PC-9 (cell line): ENCODE data around the gene FOXP1. TPM values are rescaled to one million over a fixed set of nuclear protein-coding genes. Genes with fewer than 3 reads are reported as not detected.

Experiments
- BruUV-seq: library from RNA; stranded (reverse); fragments of 400-500 nt; replicated peaks from 2 replicates; lab custom pipeline; 2021; lab: Mats Ljungman, UMichigan
- CTCF ChIA-PET: fragments of 300-600 bp; sonication (Branson Sonifier 250); formaldehyde crosslinking; loops from one replicate; lab custom pipeline; 2022; ENCODE audit warnings: antibody characterized with exemption; lab: Charles Lee
- POLR2A ChIA-PET: fragments of 300-600 bp; sonication (Branson Sonifier 250); formaldehyde crosslinking; loops from one replicate; lab custom pipeline; 2022; ENCODE audit warnings: antibody characterized with exemption; ENCODE audit not compliant: unreplicated experiment; lab: Charles Lee
- DNase-seq, 2 experiments: peaks; one replicate each; pipeline versions ENCODE4 v3.0.0 to v3.0.0-alpha.2; 2015 to 2022; ENCODE audit warnings: mixed read lengths in 1 of 2
- H2AFZ ChIP-seq: fragments of 200-600 bp; sonication (generic); 2 replicates; pipeline ENCODE4 v1.8.1; 2017; ENCODE audit warnings: antibody characterized with exemption
- H3F3A ChIP-seq: fragments of 200-600 bp; sonication (generic); 2 replicates; pipeline ENCODE4 v1.8.1; 2017; ENCODE audit warnings: antibody characterized with exemption, mild to moderate bottlenecking, low read depth; ENCODE audit not compliant: insufficient read depth
- H3K27ac ChIP-seq: fragments of 200-600 bp; sonication (generic); 2 replicates; pipeline ENCODE4 v1.6.1; 2016; ENCODE audit warnings: mixed run types
- H3K27me3 ChIP-seq: fragments of 200-600 bp; sonication (generic); 2 replicates; pipeline ENCODE4 v1.6.1; 2016; ENCODE audit warnings: low read depth, mixed run types; ENCODE audit not compliant: insufficient read depth
- H3K36me3 ChIP-seq: fragments of 200-600 bp; sonication (generic); 2 replicates; pipeline ENCODE4 v1.6.1; 2016; ENCODE audit warnings: low read depth, mixed run types
- H3K4me1 ChIP-seq: fragments of 200-600 bp; sonication (generic); replicated peaks from 2 replicates; pipeline ENCODE4 v1.6.1; 2016; ENCODE audit warnings: mixed run types; ENCODE audit not compliant: insufficient read depth
- H3K4me2 ChIP-seq: fragments of 200-600 bp; sonication (generic); 2 replicates; pipeline ENCODE4 v1.6.1; 2017; ENCODE audit warnings: mixed run types
- H3K4me3 ChIP-seq: fragments of 200-600 bp; sonication (generic); 2 replicates; pipeline ENCODE4 v1.6.1; 2016; ENCODE audit warnings: mixed run types
- H3K79me2 ChIP-seq: fragments of 200-600 bp; sonication (generic); 2 replicates; pipeline ENCODE4 v1.6.1; 2017; ENCODE audit warnings: low read depth, mixed run types
- H3K9me2 ChIP-seq: fragments of 200-600 bp; sonication (generic); 2 replicates; pipeline ENCODE4 v1.8.1; 2017; ENCODE audit warnings: mild to moderate bottlenecking; ENCODE audit not compliant: insufficient read depth
- H3K9me3 ChIP-seq: fragments of 200-600 bp; sonication (generic); 2 replicates; pipeline ENCODE4 v1.8.1; 2016; ENCODE audit warnings: low read depth; ENCODE audit not compliant: insufficient read depth
- H4K20me1 ChIP-seq: fragments of 200-600 bp; sonication (generic); 2 replicates; pipeline ENCODE4 v1.8.1; 2017; ENCODE audit not compliant: insufficient read depth
- EZH2 ChIP-seq: fragments of 200-600 bp; sonication (generic); IDR thresholded peaks from 2 replicates; pipeline ENCODE4 v1.8.0; 2017; ENCODE audit warnings: antibody characterized with exemption, low read depth
- intact Hi-C: fragments of 100-400 bp; cut with micrococcal nuclease; formaldehyde crosslinking; loops from one replicate; pipeline ENCODE4 v1.10.0; 2022; ENCODE audit not compliant: unreplicated experiment
- total RNA-seq: library from RNA; stranded (reverse); gene quantifications from 2 replicates; pipeline ENCODE4 v1.2.3, GENCODE V29; 2021
- TF ChIP-seq, protein P1 (sequence below): fragments of 200-600 bp; sonication (generic); conservative IDR thresholded peaks from 2 replicates; pipeline ENCODE4 v1.6.1; 2017; ENCODE audit warnings: mixed run types, antibody characterized with exemption, mild to moderate bottlenecking, moderate library complexity

Gene FOXP1
- total RNA-seq, 1 experiment from 2014 or later: 33.3 TPM

DNA sequence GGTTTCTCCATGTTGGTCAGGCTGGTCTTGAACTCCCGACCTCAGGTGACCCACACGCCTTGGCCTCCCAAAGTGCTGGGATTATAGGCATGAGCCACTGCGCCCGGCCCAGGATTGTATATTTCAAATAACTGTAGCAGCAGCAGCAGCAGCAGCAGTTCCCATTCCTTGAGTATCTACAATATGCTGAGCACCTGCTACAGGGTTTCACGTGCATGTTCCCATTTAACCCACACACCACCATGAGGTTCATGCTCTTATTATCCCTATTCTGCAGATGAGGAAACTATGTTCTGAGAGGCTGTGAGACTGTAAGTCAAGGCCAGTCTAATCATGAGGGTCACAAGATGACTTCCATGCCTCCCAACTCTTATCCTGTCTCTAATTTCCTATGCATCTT is 30.9 kb upstream of the FOXP1 start:
- no peak for DNase-seq

DNA sequence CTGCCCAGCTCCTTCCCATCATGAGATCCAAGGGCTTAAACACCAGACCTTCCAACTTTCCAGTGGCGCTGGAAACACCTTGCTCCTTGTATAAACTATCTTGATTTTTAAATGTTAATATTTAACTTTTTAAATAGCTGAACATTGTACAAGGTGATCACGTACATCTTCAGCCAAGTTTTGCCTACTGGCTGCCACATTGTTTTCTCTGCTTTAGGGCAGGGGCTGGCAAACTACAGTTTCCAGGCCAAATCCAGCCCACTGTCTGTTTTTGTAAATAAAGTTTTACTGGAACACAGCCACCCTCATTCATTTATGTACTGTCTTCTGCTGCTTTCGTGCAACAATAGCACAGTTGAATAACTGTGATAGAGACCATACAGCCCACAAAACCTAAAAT is 27.6 kb upstream of the FOXP1 start:
- H3K4me3 ChIP-seq: no peak overlapping the region
- H3K9me3 ChIP-seq: no peaks in the 10 kb centered on the region
- H3K9me2 ChIP-seq: no peaks in the 10 kb centered on the region
- ChIA-PET POLR2A (no interaction called here), CTCF (no interaction called here)
- H3K36me3 ChIP-seq: no peaks in the 10 kb centered on the region
- H4K20me1 ChIP-seq: no peaks in the 10 kb centered on the region
- H3K27me3 ChIP-seq: no peaks in the 10 kb centered on the region
- no peak for TF ChIP-seq EZH2
- no peak overlapping the region for H3K27ac ChIP-seq
- H2AFZ ChIP-seq: no peak overlapping the region
- intact Hi-C loops: no loop called here
- no peak for DNase-seq
- H3K79me2 ChIP-seq: no peaks in the 10 kb centered on the region
- H3K4me2 ChIP-seq: no peak overlapping the region
- no peaks in the 10 kb centered on the region for H3K4me1 ChIP-seq
- no peaks in the 10 kb centered on the region for H3F3A ChIP-seq
- no TSS peak for BruUV-seq

More for the DNA sequence above, 30.9 kb upstream of the FOXP1 start:
- BruUV-seq: no TSS peak
- Histone ChIP-seq H2AFZ (no peak overlapping the region), H3K4me3 (no peak overlapping the region), H3K9me2 (no peaks in the 10 kb centered on the region), H3K4me1 (no peaks in the 10 kb centered on the region), H4K20me1 (no peaks in the 10 kb centered on the region), H3F3A (no peaks in the 10 kb centered on the region), H3K9me3 (no peaks in the 10 kb centered on the region), H3K27me3 (peaks cover 11% of the 10 kb centered on the region), H3K4me2 (no peak overlapping the region), H3K36me3 (no peaks in the 10 kb centered on the region), H3K79me2 (no peaks in the 10 kb centered on the region), H3K27ac (no peak overlapping the region)
- CTCF ChIA-PET: no interaction called here
- TF ChIP-seq EZH2: no peak
- TF ChIP-seq, protein P1, sequence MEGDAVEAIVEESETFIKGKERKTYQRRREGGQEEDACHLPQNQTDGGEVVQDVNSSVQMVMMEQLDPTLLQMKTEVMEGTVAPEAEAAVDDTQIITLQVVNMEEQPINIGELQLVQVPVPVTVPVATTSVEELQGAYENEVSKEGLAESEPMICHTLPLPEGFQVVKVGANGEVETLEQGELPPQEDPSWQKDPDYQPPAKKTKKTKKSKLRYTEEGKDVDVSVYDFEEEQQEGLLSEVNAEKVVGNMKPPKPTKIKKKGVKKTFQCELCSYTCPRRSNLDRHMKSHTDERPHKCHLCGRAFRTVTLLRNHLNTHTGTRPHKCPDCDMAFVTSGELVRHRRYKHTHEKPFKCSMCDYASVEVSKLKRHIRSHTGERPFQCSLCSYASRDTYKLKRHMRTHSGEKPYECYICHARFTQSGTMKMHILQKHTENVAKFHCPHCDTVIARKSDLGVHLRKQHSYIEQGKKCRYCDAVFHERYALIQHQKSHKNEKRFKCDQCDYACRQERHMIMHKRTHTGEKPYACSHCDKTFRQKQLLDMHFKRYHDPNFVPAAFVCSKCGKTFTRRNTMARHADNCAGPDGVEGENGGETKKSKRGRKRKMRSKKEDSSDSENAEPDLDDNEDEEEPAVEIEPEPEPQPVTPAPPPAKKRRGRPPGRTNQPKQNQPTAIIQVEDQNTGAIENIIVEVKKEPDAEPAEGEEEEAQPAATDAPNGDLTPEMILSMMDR: no peak
- intact Hi-C loops: no loop called here
- POLR2A ChIA-PET: no interaction called here

DNA sequence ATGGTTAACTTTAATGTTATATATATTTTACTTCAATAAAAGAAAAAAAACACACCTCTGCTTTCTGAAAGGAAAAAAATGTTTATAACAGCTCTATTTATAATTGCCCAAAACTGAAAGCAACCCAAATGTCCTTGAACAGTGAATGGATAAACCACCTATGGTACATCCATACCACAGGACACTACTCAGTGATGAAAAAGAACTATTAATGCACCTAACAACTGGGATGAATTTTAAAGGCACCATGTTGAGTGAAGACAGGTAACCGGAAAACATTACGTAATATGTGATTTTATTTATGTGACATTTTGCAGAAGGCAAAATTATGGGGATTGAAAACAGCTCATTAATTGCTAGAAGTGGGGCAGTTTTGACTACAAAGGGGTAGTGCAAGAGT is 23.8 kb upstream of the FOXP1 start:
- H3K79me2 ChIP-seq: no peaks in the 10 kb centered on the region
- TF ChIP-seq, protein P1: no peak
- no peak overlapping the region for H3K4me3 ChIP-seq
- H3K4me1 ChIP-seq: no peaks in the 10 kb centered on the region
- H3K27ac ChIP-seq: no peak overlapping the region
- no peak overlapping the region for H3K4me2 ChIP-seq
- no peaks in the 10 kb centered on the region for H3F3A ChIP-seq
- ChIA-PET CTCF (no interaction called here), POLR2A (no interaction called here)
- DNase-seq: no peak
- H3K36me3 ChIP-seq: no peaks in the 10 kb centered on the region
- no peaks in the 10 kb centered on the region for H3K9me3 ChIP-seq
- no peak overlapping the region for H2AFZ ChIP-seq
- H3K9me2 ChIP-seq: no peaks in the 10 kb centered on the region
- BruUV-seq: no TSS peak
- H4K20me1 ChIP-seq: no peaks in the 10 kb centered on the region
- intact Hi-C loops: no loop called here
- H3K27me3 ChIP-seq: no peaks in the 10 kb centered on the region

DNA sequence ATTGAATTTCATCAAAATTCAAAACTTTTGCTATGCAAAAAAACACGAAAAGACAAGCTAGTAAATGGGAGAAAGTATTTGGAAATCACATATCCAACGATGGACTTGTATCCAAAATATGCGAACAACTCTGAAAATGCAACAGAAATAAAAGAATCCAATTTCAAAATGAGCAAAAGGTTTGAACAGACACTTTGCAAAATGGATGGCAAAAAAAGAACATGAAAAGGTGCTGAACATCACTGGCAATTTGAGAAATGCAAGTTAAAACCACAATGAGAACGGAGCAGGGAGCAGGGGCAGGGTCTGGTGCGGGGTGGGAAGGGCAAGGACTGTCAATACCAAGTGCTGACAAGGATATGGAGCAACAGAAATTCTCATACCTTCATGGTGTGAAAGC is 23.1 kb upstream of the FOXP1 start:
- H3K79me2 ChIP-seq: no peaks in the 10 kb centered on the region
- no peak overlapping the region for H2AFZ ChIP-seq
- ChIA-PET CTCF (no interaction called here), POLR2A (no interaction called here)
- H3K4me3 ChIP-seq: no peak overlapping the region
- no peak overlapping the region for H3K4me2 ChIP-seq
- H3K27ac ChIP-seq: no peak overlapping the region
- no peaks in the 10 kb centered on the region for H3K9me3 ChIP-seq
- H3K27me3 ChIP-seq: no peaks in the 10 kb centered on the region
- no peaks in the 10 kb centered on the region for H4K20me1 ChIP-seq
- no peaks in the 10 kb centered on the region for H3K36me3 ChIP-seq
- no peak for DNase-seq
- BruUV-seq: no TSS peak
- intact Hi-C loops: no loop called here
- H3K4me1 ChIP-seq: no peaks in the 10 kb centered on the region
- no peaks in the 10 kb centered on the region for H3K9me2 ChIP-seq
- H3F3A ChIP-seq: no peaks in the 10 kb centered on the region
- no peak for TF ChIP-seq EZH2
- TF ChIP-seq, protein P1: no peak
